Keratinocyte (primary cell): ENCODE data around the gene TNS4. TPM values are rescaled to one million over a fixed set of nuclear protein-coding genes. Genes with fewer than 3 reads are reported as not detected.

Experiments used
- DNase-seq: peaks from one replicate; pipeline ENCODE4 v3.0.0-alpha.2; 2011; ENCODE audit warnings: low read depth, missing footprints, low spot score
- FAIRE-seq: peaks from 2 replicates; lab custom pipeline; 2011; peaks lifted over from hg19 to GRCh38; lab: Jason Lieb, UNC
- H2AFZ ChIP-seq: 2 replicates; pipeline ENCODE4 v1.6.0; 2012; ENCODE audit warnings: low read length, control low read depth, inconsistent platforms; ENCODE audit not compliant: control insufficient read depth
- H3K27ac ChIP-seq: 2 replicates; pipeline ENCODE4 v1.5.1; 2011; ENCODE audit warnings: low read length; ENCODE audit not compliant: control insufficient read depth, insufficient read depth
- H3K27me3 ChIP-seq: 3 replicates; pipeline ENCODE4 v1.6.0; 2011; ENCODE audit warnings: low read length; ENCODE audit not compliant: control insufficient read depth, insufficient read depth; ENCODE audit errors: extremely low read depth
- H3K36me3 ChIP-seq, 2 experiments: 2 replicates in 1 of 2; 3 replicates in 1 of 2; pipeline ENCODE4 v1.5.1; 2011; ENCODE audit warnings: low read length in 2 of 2, mild to moderate bottlenecking in 1 of 2; ENCODE audit not compliant: control insufficient read depth in 2 of 2, insufficient read depth in 2 of 2; ENCODE audit errors: extremely low read depth in 1 of 2
- H3K4me1 ChIP-seq: 3 replicates; pipeline ENCODE4 v1.5.1; 2011; ENCODE audit warnings: low read length; ENCODE audit not compliant: control insufficient read depth, insufficient read depth; ENCODE audit errors: extremely low read depth
- H3K4me2 ChIP-seq: 3 replicates; pipeline ENCODE4 v1.6.0; 2011; ENCODE audit warnings: low read depth, low read length; ENCODE audit not compliant: control insufficient read depth, insufficient read depth; ENCODE audit errors: extremely low read depth
- H3K4me3 ChIP-seq, 3 experiments: fragments of 200-600 bp in 1 of 3; sonication (generic) in 1 of 3; 2 replicates in 2 of 3; 3 replicates in 1 of 3; pipeline ENCODE4 v1.5.1; 2011 to 2016; ENCODE audit warnings: low read length in 3 of 3, mild to moderate bottlenecking in 3 of 3, control low read depth in 2 of 3, inconsistent platforms in 1 of 3, low read depth in 1 of 3, mixed read lengths in 1 of 3, mixed run types in 1 of 3, moderate library complexity in 1 of 3; ENCODE audit not compliant: control insufficient read depth in 2 of 3, insufficient read depth in 2 of 3; ENCODE audit errors: extremely low read depth in 1 of 3
- H3K79me2 ChIP-seq: 2 replicates; pipeline ENCODE4 v1.6.0; 2012; ENCODE audit warnings: low read length; ENCODE audit not compliant: control insufficient read depth, insufficient read depth
- H3K9ac ChIP-seq: 3 replicates; pipeline ENCODE4 v1.6.0; 2011; ENCODE audit warnings: low read length; ENCODE audit not compliant: control insufficient read depth, insufficient read depth; ENCODE audit errors: extremely low read depth
- H3K9me1 ChIP-seq: 3 replicates; pipeline ENCODE4 v1.6.0; 2011; ENCODE audit warnings: low read length; ENCODE audit not compliant: control insufficient read depth, insufficient read depth; ENCODE audit errors: extremely low read depth
- H3K9me3 ChIP-seq: 2 replicates; pipeline ENCODE4 v1.5.1; 2012; ENCODE audit warnings: low read depth, low read length; ENCODE audit not compliant: control insufficient read depth
- H4K20me1 ChIP-seq: 3 replicates; pipeline ENCODE4 v1.6.0; 2011; ENCODE audit warnings: low read length; ENCODE audit not compliant: control insufficient read depth, insufficient read depth; ENCODE audit errors: extremely low read depth
- EZH2 ChIP-seq: IDR thresholded peaks from one replicate; pipeline ENCODE4 v1.6.1; 2012; ENCODE audit warnings: inconsistent platforms, mild to moderate bottlenecking, low read length, moderate library complexity
- dilution Hi-C: fragments of 300-500 bp; cut with MboI; formaldehyde crosslinking; loops from one replicate; pipeline ENCODE4 v1.7.0; 2020; ENCODE audit warnings: low sequenced_read_pairs; ENCODE audit not compliant: extremely low pct_ligation_motif_present
- polyA plus RNA-seq, 5 experiments: library from polyadenylated mRNA; depleted of rRNA in 3 of 5; stranded (reverse) in 3 of 5; stranded (forward) in 1 of 5; unstranded in 1 of 5; fragments of >200 nt; gene quantifications; 1 replicate in 1 of 5; 2 replicates in 3 of 5; 3 replicates in 1 of 5; pipeline versions ENCODE4 v1.2.1 to v1.2.3, GENCODE V29; 2011 to 2012; ENCODE audit warnings: missing spikeins in 2 of 5, low read depth in 1 of 5, low replicate concordance in 1 of 5
- TF ChIP-seq, protein P1 (sequence below), 3 experiments: IDR thresholded peaks in 1 of 3; conservative IDR thresholded peaks in 1 of 3; optimal IDR thresholded peaks in 1 of 3; 2 replicates in 2 of 3; 3 replicates in 1 of 3; pipeline versions ENCODE3 to v1.5.1; 2011; ENCODE audit warnings: low read length in 3 of 3, mild to moderate bottlenecking in 3 of 3, moderate library complexity in 2 of 3, control low read depth in 1 of 3, inconsistent platforms in 1 of 3; ENCODE audit not compliant: insufficient read depth in 2 of 3; ENCODE audit errors: extremely low read depth in 1 of 3

Gene TNS4
- polyA plus RNA-seq, 1 donor (not counting 4 experiments of a cell fraction or from before 2014, with no cell fraction given): 160 TPM

DNA sequence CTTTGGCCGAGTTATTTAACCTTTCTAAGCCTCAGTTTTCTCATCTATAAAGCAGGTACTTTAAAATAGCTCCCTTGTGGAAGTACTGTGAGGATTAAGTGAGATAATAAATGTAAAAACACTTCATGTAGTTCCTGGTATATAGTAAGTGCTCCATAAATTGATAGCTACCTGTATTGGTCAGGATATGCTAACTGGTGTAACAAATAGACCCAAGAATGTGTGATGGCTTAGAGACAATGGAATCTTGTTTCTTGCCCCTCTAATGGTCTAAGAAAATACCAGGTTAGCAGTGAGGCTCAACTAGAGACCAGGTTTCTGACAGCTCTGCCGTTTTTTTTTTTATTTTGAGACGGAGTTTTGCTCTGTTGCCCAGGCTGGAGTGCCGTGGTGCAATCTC, 34.0 kb upstream of the TNS4 start:
- H2AFZ ChIP-seq: no peak overlapping the region
- peaks cover 70% of the 10 kb centered on the region for H3K4me1 ChIP-seq
- no peaks in the 10 kb centered on the region for H3K9me1 ChIP-seq
- H3K27ac ChIP-seq: no peak overlapping the region
- no peaks in the 10 kb centered on the region for H3K36me3 ChIP-seq
- H3K9ac ChIP-seq: no peak overlapping the region
- FAIRE-seq: no peak
- no peaks in the 10 kb centered on the region for H3K27me3 ChIP-seq
- H4K20me1 ChIP-seq: no peaks in the 10 kb centered on the region
- TF ChIP-seq EZH2: no peak
- TF ChIP-seq, protein P1, sequence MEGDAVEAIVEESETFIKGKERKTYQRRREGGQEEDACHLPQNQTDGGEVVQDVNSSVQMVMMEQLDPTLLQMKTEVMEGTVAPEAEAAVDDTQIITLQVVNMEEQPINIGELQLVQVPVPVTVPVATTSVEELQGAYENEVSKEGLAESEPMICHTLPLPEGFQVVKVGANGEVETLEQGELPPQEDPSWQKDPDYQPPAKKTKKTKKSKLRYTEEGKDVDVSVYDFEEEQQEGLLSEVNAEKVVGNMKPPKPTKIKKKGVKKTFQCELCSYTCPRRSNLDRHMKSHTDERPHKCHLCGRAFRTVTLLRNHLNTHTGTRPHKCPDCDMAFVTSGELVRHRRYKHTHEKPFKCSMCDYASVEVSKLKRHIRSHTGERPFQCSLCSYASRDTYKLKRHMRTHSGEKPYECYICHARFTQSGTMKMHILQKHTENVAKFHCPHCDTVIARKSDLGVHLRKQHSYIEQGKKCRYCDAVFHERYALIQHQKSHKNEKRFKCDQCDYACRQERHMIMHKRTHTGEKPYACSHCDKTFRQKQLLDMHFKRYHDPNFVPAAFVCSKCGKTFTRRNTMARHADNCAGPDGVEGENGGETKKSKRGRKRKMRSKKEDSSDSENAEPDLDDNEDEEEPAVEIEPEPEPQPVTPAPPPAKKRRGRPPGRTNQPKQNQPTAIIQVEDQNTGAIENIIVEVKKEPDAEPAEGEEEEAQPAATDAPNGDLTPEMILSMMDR (optimal IDR thresholded peaks at IDR 0.05 in 1 of 3, IDR thresholded peaks at IDR 0.05 in 1 of 3, conservative IDR thresholded peaks at IDR 0.05 in 1 of 3; ENCODE audit: extremely low read depth in 1 of 3, insufficient read depth in 2 of 3, low read length in 3 of 3): no peak
- H3K4me2 ChIP-seq: no peak overlapping the region
- dilution Hi-C loops: no loop called here
- DNase-seq: no peak
- no peaks in the 10 kb centered on the region for H3K9me3 ChIP-seq
- H3K4me3 ChIP-seq: no peak overlapping the region
- no peaks in the 10 kb centered on the region for H3K79me2 ChIP-seq

DNA sequence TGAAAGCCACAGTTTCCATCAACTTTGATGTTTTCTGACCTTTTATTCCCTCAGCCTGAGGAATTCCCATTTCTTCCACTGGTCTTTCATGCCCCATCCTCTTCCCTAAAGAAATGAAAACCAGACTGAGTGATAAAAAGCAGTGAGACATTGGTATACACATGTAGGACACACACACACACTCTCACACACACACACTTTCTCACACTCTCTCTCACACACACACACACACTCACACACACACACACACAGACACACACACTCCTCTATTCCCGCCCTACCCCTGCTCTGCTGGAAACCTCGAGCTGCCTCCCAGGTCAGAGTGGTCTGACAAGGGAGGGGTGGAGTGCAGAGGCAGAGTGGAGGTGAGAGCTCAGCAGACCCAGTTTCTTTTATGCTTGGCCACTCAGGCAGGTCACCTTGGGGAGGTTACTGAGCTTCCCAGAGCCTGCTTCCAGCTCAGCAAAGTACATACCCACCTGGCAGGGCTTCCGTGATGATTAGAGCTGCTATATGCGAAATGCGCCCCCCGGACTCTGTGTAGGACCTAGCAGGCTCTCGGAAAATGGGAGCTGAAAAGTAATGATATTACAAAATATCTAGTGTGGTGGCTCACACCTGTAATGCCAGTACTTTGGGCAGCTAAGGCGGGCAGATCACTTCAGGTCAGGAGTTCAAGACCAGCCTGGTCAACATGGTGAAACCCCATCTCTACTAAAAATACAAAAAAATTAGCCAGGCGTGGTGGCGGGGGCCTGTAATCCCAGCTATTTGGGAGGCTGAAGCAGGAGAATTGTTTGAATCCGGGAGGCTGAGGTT, 33.2 kb upstream of the TNS4 start:
- Histone ChIP-seq H3K9me3 (no peaks in the 10 kb centered on the region), H3K27me3 (no peaks in the 10 kb centered on the region), H3K9ac (no peak overlapping the region), H3K36me3 (no peaks in the 10 kb centered on the region), H4K20me1 (no peaks in the 10 kb centered on the region), H3K4me2 (no peak overlapping the region), H2AFZ (no peak overlapping the region), H3K9me1 (no peaks in the 10 kb centered on the region), H3K27ac (no peak overlapping the region), H3K4me1 (peaks cover 75% of the 10 kb centered on the region), H3K4me3 (no peak overlapping the region), H3K79me2 (no peaks in the 10 kb centered on the region)
- dilution Hi-C loops: no loop called here
- TF ChIP-seq EZH2: no peak
- TF ChIP-seq, protein P1 (optimal IDR thresholded peaks at IDR 0.05 in 1 of 3, IDR thresholded peaks at IDR 0.05 in 1 of 3, conservative IDR thresholded peaks at IDR 0.05 in 1 of 3; ENCODE audit: extremely low read depth in 1 of 3, insufficient read depth in 2 of 3, low read length in 3 of 3): no peak
- FAIRE-seq (no peak), DNase-seq (no peak)
